Measurements from ENCODE around the gene FBLN2.
"Not testable (repeated sequence)": the region's sequence is repeated elsewhere in the genome, so short reads cannot be mapped to it uniquely, and the experiment has no call there.

FBLN2 gene

DNA sequence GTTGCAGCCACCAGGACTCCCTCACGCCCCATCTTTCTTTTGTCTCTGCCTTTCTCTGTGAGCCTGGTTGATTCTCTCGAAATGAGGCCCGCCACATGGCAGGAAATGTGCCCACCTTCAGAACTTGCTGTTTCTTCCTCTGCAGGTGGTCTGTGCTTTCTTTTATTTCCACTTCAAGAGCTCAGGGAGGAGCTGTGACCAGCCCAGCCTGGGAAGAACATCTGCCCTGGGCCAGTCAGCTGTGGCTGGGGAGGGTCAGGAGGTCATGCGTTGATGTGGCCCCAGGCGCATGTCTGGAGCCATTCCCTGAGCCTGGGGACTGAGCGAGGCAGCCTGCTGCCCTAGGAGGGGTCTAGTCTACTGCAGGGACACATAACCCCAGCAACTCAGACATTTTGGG, 8.0 kb downstream of the FBLN2 start:
- Histone ChIP-seq H3K27ac (ENCODE audit: low read length) (no peak overlapping the region), H3K4me1 (ENCODE audit: control insufficient read depth, low read depth, low read length) (peaks cover 10% of the 10 kb centered on the region), H3K27me3 (ENCODE audit: control insufficient read depth, insufficient read depth, low read length) (no peaks in the 10 kb centered on the region), H3K36me3 (ENCODE audit: control insufficient read depth, low read depth, low read length) (no peaks in the 10 kb centered on the region), H3K9ac (ENCODE audit: low read length) (no peak overlapping the region), H3K9me3 (ENCODE audit: control insufficient read depth, low read depth, low read length) (no peaks in the 10 kb centered on the region), H3K4me3 (ENCODE audit: low read length) (no peak overlapping the region)

DNA sequence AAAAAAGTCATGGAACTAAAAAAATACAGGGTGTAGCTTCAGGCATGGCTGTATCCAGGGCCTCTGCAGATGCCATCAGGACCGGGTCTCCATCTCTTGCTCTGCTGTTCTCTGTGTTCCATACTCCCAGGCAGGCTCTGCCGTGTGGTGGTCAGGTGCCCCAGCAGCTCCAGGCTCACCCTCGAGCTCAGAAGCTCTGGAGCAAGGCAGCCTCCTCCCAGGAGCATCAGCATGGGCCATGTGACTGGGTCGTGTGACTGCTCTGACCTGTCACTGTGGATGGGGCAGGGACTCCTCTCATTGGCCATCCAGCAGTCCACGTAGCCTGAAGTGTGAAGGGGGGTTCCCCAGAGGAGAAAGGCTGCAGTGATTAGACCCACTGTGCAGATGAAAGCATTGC, 8.5 kb downstream of the FBLN2 start:
- H3K4me3 ChIP-seq (ENCODE audit: low read length): no peak overlapping the region
- H3K9ac ChIP-seq (ENCODE audit: low read length): no peak overlapping the region
- H3K9me3 ChIP-seq (ENCODE audit: control insufficient read depth, low read depth, low read length): no peaks in the 10 kb centered on the region
- H3K4me1 ChIP-seq (ENCODE audit: control insufficient read depth, low read depth, low read length): peaks cover 10% of the 10 kb centered on the region
- H3K27me3 ChIP-seq (ENCODE audit: control insufficient read depth, insufficient read depth, low read length): no peaks in the 10 kb centered on the region
- no peaks in the 10 kb centered on the region for H3K36me3 ChIP-seq (ENCODE audit: control insufficient read depth, low read depth, low read length)
- no peak overlapping the region for H3K27ac ChIP-seq (ENCODE audit: low read length)

GRCh38 chr3:13557926-13558325, 9.0 kb downstream of the FBLN2 start:
- no peak overlapping the region for H3K27ac ChIP-seq (ENCODE audit: low read length)
- H3K9ac ChIP-seq (ENCODE audit: low read length): no peak overlapping the region
- H3K27me3 ChIP-seq (ENCODE audit: control insufficient read depth, insufficient read depth, low read length): no peaks in the 10 kb centered on the region
- H3K9me3 ChIP-seq (ENCODE audit: control insufficient read depth, low read depth, low read length): no peaks in the 10 kb centered on the region
- no peak overlapping the region for H3K4me3 ChIP-seq (ENCODE audit: low read length)
- H3K4me1 ChIP-seq (ENCODE audit: control insufficient read depth, low read depth, low read length): peaks cover 10% of the 10 kb centered on the region
- H3K36me3 ChIP-seq (ENCODE audit: control insufficient read depth, low read depth, low read length): no peaks in the 10 kb centered on the region

DNA sequence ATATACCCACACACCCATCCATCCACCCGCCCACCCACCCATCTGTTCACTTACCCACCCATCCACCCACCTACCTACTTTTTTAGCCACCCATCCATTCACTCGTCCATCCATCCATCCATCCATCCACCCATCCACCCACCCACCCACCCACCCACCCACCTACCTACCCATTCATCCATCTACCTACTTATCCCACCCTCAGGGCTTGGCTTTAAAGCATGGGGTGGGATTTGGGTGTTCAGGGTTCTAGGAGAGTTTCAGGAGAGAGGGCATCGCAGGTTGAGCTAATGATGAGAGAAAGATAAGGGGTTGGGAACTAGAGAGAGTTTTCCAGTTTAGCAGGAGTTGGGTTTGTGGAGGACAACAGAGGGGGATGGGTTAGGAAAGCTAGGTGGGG, 9.7 kb downstream of the FBLN2 start:
- no peaks in the 10 kb centered on the region for H3K27me3 ChIP-seq (ENCODE audit: control insufficient read depth, insufficient read depth, low read length)
- H3K27ac ChIP-seq (ENCODE audit: low read length): no peak overlapping the region
- H3K9me3 ChIP-seq (ENCODE audit: control insufficient read depth, low read depth, low read length): no peaks in the 10 kb centered on the region
- no peaks in the 10 kb centered on the region for H3K36me3 ChIP-seq (ENCODE audit: control insufficient read depth, low read depth, low read length)
- H3K4me3 ChIP-seq (ENCODE audit: low read length): no peak overlapping the region
- H3K4me1 ChIP-seq (ENCODE audit: control insufficient read depth, low read depth, low read length): peaks cover 10% of the 10 kb centered on the region
- H3K9ac ChIP-seq (ENCODE audit: low read length): no peak overlapping the region

DNA sequence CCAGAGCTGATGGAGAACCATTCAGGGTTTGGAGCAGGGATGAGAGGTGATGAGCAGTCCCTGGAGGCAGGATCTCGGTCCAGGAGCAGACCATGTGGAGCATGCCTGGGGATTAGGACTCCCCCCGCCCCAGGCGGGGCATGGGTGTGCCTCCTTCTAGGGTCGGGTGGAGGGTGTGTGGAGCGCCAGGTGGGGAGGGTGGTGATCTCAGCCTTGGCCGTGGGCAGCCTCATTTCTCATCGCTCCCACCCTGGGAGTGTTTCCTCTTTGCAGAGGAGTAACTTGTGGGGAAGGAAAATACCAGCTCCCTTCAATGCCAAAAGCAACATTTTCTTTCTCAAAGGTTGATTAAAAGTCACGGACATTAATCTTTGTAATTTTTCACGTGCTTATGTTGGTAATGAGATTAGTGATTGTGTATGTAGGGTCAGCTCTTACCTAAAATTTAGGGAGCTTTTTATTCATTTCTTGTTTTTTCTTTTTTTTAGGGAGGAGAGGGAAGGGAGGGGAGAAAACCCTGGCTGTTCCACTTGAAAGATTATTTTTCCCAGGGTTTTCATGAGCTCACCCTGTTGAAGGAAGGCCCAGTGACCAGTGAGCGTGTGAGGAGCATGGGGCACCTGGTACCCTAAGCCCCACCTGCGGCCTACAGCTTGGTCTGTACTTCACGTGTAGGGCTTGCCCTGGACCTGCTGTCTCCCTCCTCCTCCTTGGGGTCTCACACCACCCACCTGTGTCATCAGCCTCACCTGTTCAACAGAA, 11.0 kb downstream of the FBLN2 start:
- Histone ChIP-seq H3K27ac (ENCODE audit: low read length) (no peak overlapping the region), H3K27me3 (ENCODE audit: control insufficient read depth, insufficient read depth, low read length) (no peaks in the 10 kb centered on the region), H3K4me1 (ENCODE audit: control insufficient read depth, low read depth, low read length) (peaks cover 10% of the 10 kb centered on the region), H3K4me3 (ENCODE audit: low read length) (no peak overlapping the region), H3K9ac (ENCODE audit: low read length) (no peak overlapping the region), H3K9me3 (ENCODE audit: control insufficient read depth, low read depth, low read length) (no peaks in the 10 kb centered on the region), H3K36me3 (ENCODE audit: control insufficient read depth, low read depth, low read length) (no peaks in the 10 kb centered on the region)

DNA sequence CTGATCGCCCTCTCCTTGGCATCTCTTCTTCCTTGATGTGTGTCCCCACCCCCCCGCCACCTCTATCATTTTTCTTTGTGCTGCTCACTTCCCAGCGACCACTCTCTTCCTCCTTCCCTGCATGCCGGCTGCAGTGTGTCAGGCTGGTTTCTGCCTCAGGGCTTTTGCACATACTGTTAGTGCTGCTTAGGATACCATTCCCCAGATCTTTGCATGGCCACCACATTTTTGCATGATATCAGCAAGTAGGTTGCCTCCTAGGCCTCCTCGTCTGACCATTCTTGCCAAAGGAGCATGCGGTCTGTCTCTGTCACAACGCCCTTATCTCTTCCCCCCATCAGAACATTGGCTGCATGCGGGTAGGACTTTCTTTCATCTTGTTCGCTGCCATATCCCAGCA, 12.5 kb downstream of the FBLN2 start:
- Histone ChIP-seq H3K9ac (ENCODE audit: low read length) (no peak overlapping the region), H3K9me3 (ENCODE audit: control insufficient read depth, low read depth, low read length) (no peaks in the 10 kb centered on the region), H3K27me3 (ENCODE audit: control insufficient read depth, insufficient read depth, low read length) (no peaks in the 10 kb centered on the region), H3K27ac (ENCODE audit: low read length) (no peak overlapping the region), H3K4me1 (ENCODE audit: control insufficient read depth, low read depth, low read length) (peaks cover 9% of the 10 kb centered on the region), H3K36me3 (ENCODE audit: control insufficient read depth, low read depth, low read length) (no peaks in the 10 kb centered on the region), H3K4me3 (ENCODE audit: low read length) (no peak overlapping the region)

GRCh38 chr3:13561967-13562366, 13.0 kb downstream of the FBLN2 start:
- H3K9ac ChIP-seq (ENCODE audit: low read length): no peak overlapping the region
- no peaks in the 10 kb centered on the region for H3K9me3 ChIP-seq (ENCODE audit: control insufficient read depth, low read depth, low read length)
- no peaks in the 10 kb centered on the region for H3K36me3 ChIP-seq (ENCODE audit: control insufficient read depth, low read depth, low read length)
- no peak overlapping the region for H3K27ac ChIP-seq (ENCODE audit: low read length)
- no peaks in the 10 kb centered on the region for H3K27me3 ChIP-seq (ENCODE audit: control insufficient read depth, insufficient read depth, low read length)
- H3K4me3 ChIP-seq (ENCODE audit: low read length): no peak overlapping the region
- peaks cover 3% of the 10 kb centered on the region for H3K4me1 ChIP-seq (ENCODE audit: control insufficient read depth, low read depth, low read length)

GRCh38 chr3:13562421-13562820, 13.5 kb downstream of the FBLN2 start:
- H3K27ac ChIP-seq (ENCODE audit: low read length); H3K9ac ChIP-seq (ENCODE audit: low read length); H3K4me3 ChIP-seq (ENCODE audit: low read length); H3K9me3 ChIP-seq (ENCODE audit: control insufficient read depth, low read depth, low read length); H3K4me1 ChIP-seq (ENCODE audit: control insufficient read depth, low read depth, low read length); H3K36me3 ChIP-seq (ENCODE audit: control insufficient read depth, low read depth, low read length); H3K27me3 ChIP-seq (ENCODE audit: control insufficient read depth, insufficient read depth, low read length): not testable (repeated sequence)

- Histone ChIP-seq H3K27me3 (ENCODE audit: control insufficient read depth, insufficient read depth, low read length) (no peaks in the 10 kb centered on the region), H3K36me3 (ENCODE audit: control insufficient read depth, low read depth, low read length) (no peaks in the 10 kb centered on the region), H3K4me3 (ENCODE audit: low read length) (no peak overlapping the region), H3K4me1 (ENCODE audit: control insufficient read depth, low read depth, low read length) (no peaks in the 10 kb centered on the region), H3K9me3 (ENCODE audit: control insufficient read depth, low read depth, low read length) (no peaks in the 10 kb centered on the region), H3K27ac (ENCODE audit: low read length) (no peak overlapping the region), H3K9ac (ENCODE audit: low read length) (no peak overlapping the region)
Observed at GRCh38 chr3:13563321-13563720, 14.4 kb downstream of the FBLN2 start.

- Histone ChIP-seq H3K9me3 (ENCODE audit: control insufficient read depth, low read depth, low read length) (no peaks in the 10 kb centered on the region), H3K9ac (ENCODE audit: low read length) (no peak overlapping the region), H3K27ac (ENCODE audit: low read length) (no peak overlapping the region), H3K4me3 (ENCODE audit: low read length) (no peak overlapping the region), H3K36me3 (ENCODE audit: control insufficient read depth, low read depth, low read length) (no peaks in the 10 kb centered on the region), H3K27me3 (ENCODE audit: control insufficient read depth, insufficient read depth, low read length) (no peaks in the 10 kb centered on the region), H3K4me1 (ENCODE audit: control insufficient read depth, low read depth, low read length) (no peaks in the 10 kb centered on the region)
Observed at GRCh38 chr3:13563911-13564310, 15.0 kb downstream of the FBLN2 start.

DNA sequence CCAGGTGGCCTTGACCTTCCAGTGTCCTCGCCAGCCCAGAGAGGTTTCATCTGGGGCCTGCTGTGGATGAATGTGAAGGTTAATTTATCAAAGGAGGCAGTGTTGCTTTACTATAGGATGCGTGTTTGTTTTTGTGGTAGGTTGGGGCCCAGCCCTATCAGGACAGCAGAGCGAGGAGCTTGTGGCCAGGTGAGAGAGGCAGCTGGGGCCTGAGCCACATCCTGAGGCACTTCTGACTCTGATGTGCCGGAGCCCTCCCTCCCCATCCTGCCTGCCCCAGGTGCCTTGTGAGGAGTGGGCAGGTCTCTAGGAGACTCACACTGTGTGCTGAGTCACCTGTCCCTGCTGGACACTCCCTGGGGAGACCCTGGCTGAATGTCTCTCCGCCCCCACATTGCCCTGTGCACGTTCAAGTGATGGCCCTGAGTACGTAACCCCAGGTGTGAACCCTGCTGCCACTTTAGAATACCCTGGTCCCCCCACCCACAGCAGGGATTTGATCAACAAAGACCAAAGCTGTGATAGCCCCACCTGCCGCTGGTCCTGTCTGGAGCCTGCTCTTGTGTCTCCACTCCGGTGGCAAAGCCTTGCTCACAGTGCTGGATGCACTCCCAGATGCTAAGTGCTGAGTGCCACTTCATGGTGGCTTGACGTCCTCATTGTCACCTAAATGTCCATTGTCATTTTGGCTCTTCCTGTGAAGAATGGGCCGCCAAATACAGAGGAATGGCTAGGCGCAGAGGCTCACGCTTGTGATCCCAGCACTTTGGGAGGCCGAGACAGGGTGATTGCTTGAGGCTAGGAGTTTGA, 16.0 kb downstream of the FBLN2 start:
- no peaks in the 10 kb centered on the region for H3K9me3 ChIP-seq (ENCODE audit: control insufficient read depth, low read depth, low read length)
- no peak overlapping the region for H3K9ac ChIP-seq (ENCODE audit: low read length)
- H3K27ac ChIP-seq (ENCODE audit: low read length): no peak overlapping the region
- no peaks in the 10 kb centered on the region for H3K36me3 ChIP-seq (ENCODE audit: control insufficient read depth, low read depth, low read length)
- no peaks in the 10 kb centered on the region for H3K4me1 ChIP-seq (ENCODE audit: control insufficient read depth, low read depth, low read length)
- no peak overlapping the region for H3K4me3 ChIP-seq (ENCODE audit: low read length)
- no peaks in the 10 kb centered on the region for H3K27me3 ChIP-seq (ENCODE audit: control insufficient read depth, insufficient read depth, low read length)
